HG03064 (cell line): ENCODE measurements around the gene RAP1GDS1.
"Not testable (repeated sequence)": the region's sequence is repeated elsewhere in the genome, so short reads cannot be mapped to it uniquely, and the experiment has no call there.

Experiments
- ATAC-seq: cut with Tn5 transposase; IDR thresholded peaks from one replicate; pipeline ENCODE4 v1.9.1; 2021; ENCODE audit warnings: low read depth; ENCODE audit not compliant: unreplicated experiment

Gene RAP1GDS1

GRCh38 chr4:98287328-98287727 lies 26.1 kb downstream of the RAP1GDS1 start:
- no peak for ATAC-seq

- peak; percentile 44 for ATAC-seq
These were observed 27.5 kb downstream of the RAP1GDS1 start for GRCh38 chr4:98288671-98289070.

- ATAC-seq: peak; percentile 62
These were observed 28.2 kb downstream of the RAP1GDS1 start for GRCh38 chr4:98289375-98289774.

- ATAC-seq: no peak
These were observed 29.3 kb downstream of the RAP1GDS1 start for GRCh38 chr4:98290511-98290910.

- ATAC-seq: no peak
These were observed 32.1 kb downstream of the RAP1GDS1 start for GRCh38 chr4:98293104-98293887.

GRCh38 chr4:98298022-98298421 lies 36.8 kb downstream of the RAP1GDS1 start:
- ATAC-seq: no peak

- no peak for ATAC-seq
These were observed 39.5 kb downstream of the RAP1GDS1 start for GRCh38 chr4:98300706-98301105.

- no peak for ATAC-seq
These were observed 44.4 kb downstream of the RAP1GDS1 start for GRCh38 chr4:98305576-98305975.

- no peak for ATAC-seq
These were observed 49.7 kb downstream of the RAP1GDS1 start for GRCh38 chr4:98310867-98311266.

- no peak for ATAC-seq
These were observed 50.5 kb downstream of the RAP1GDS1 start for GRCh38 chr4:98311656-98312055.

GRCh38 chr4:98314791-98315565 lies 53.8 kb downstream of the RAP1GDS1 start:
- ATAC-seq: no peak

- no peak for ATAC-seq
These were observed 57.3 kb downstream of the RAP1GDS1 start for GRCh38 chr4:98318521-98318920.

- no peak for ATAC-seq
These were observed 57.8 kb downstream of the RAP1GDS1 start for GRCh38 chr4:98319021-98319420.

- no peak for ATAC-seq
These were observed 65.0 kb downstream of the RAP1GDS1 start for GRCh38 chr4:98326168-98326567.

GRCh38 chr4:98327694-98328093 lies 66.5 kb downstream of the RAP1GDS1 start:
- no peak for ATAC-seq

- ATAC-seq: not testable (repeated sequence)
These were observed 68.9 kb downstream of the RAP1GDS1 start for GRCh38 chr4:98329879-98330640.

GRCh38 chr4:98332017-98332416 lies 70.8 kb downstream of the RAP1GDS1 start:
- no peak for ATAC-seq

- ATAC-seq: no peak
These were observed 73.3 kb downstream of the RAP1GDS1 start for GRCh38 chr4:98334461-98334860.

- no peak for ATAC-seq
These were observed 77.7 kb downstream of the RAP1GDS1 start for GRCh38 chr4:98338761-98339438.

- no peak for ATAC-seq
These were observed 80.1 kb downstream of the RAP1GDS1 start for GRCh38 chr4:98341309-98341708.

- ATAC-seq: no peak
These were observed 82.4 kb downstream of the RAP1GDS1 start for GRCh38 chr4:98343626-98344025.
